ENCODE data around the gene RPRD2.
A peak's percentile ranks its signal among the peaks of the same experiment; 100 is the strongest.

RPRD2 gene

GRCh38 chr1:150474869-150475268, 110.9 kb downstream of the RPRD2 start:
- no peak for DNase-seq

GRCh38 chr1:150476754-150477153, 112.8 kb downstream of the RPRD2 start:
- peak; percentile 52 for DNase-seq

GRCh38 chr1:150477320-150477719, 113.4 kb downstream of the RPRD2 start:
- DNase-seq, result peak; percentile 34

- peak; percentile 95 for DNase-seq
These were observed 113.8 kb downstream of the RPRD2 start for GRCh38 chr1:150477733-150478132.

GRCh38 chr1:150479370-150479769, 115.4 kb downstream of the RPRD2 start:
- no peak for DNase-seq

- no peak for DNase-seq
These were observed 116.0 kb downstream of the RPRD2 start for GRCh38 chr1:150479927-150480352.

- DNase-seq, result peak; percentile 91
These were observed 120.5 kb downstream of the RPRD2 start for GRCh38 chr1:150484431-150484830.

- peak; percentile 59 for DNase-seq
These were observed 120.9 kb downstream of the RPRD2 start for GRCh38 chr1:150484861-150485260.

GRCh38 chr1:150486966-150487762, 123.2 kb downstream of the RPRD2 start, which contains the start of gene TARS2:
TSS of gene TARS2 (plus strand) at chr1:150487419. CDS start at chr1:150487451, 32 bp downstream.
- DNase-seq, result peak; percentile 97

- DNase-seq, result no peak
These were observed 123.8 kb downstream of the RPRD2 start for GRCh38 chr1:150487763-150488115.

GRCh38 chr1:150493175-150493574, 129.2 kb downstream of the RPRD2 start:
- DNase-seq, result no peak

GRCh38 chr1:150498342-150498741, 134.4 kb downstream of the RPRD2 start:
- DNase-seq, result no peak

GRCh38 chr1:150505431-150505830, 141.5 kb downstream of the RPRD2 start:
- DNase-seq, result no peak

GRCh38 chr1:150507912-150508864, 144.2 kb downstream of the RPRD2 start, which contains the start of gene ECM1:
TSS of gene ECM1 (plus strand) at chr1:150508109. CDS start at chr1:150508210, 101 bp downstream.
- peak; percentile 87 for DNase-seq

GRCh38 chr1:150508982-150509381, 145.0 kb downstream of the RPRD2 start:
- DNase-seq, result no peak

GRCh38 chr1:150511551-150511950, 147.6 kb downstream of the RPRD2 start:
- no peak for DNase-seq

- no peak for DNase-seq
These were observed 148.2 kb downstream of the RPRD2 start for GRCh38 chr1:150511985-150512660.

- peak; percentile 44 for DNase-seq
These were observed 148.9 kb downstream of the RPRD2 start for GRCh38 chr1:150512846-150513245.

GRCh38 chr1:150513351-150513791, 149.4 kb downstream of the RPRD2 start:
- peak; percentile 15 for DNase-seq

GRCh38 chr1:150514260-150514659, 150.3 kb downstream of the RPRD2 start:
- DNase-seq, result no peak

GRCh38 chr1:150514913-150515327, 151.0 kb downstream of the RPRD2 start:
- no peak for DNase-seq

- peak; percentile 97 for DNase-seq
These were observed 151.5 kb downstream of the RPRD2 start, which contains the start of gene FALEC for GRCh38 chr1:150515328-150516049. TSS of gene FALEC (plus strand) at chr1:150515752.
